HG03378 (cell line): ENCODE data around the gene DOLK.
"Not testable (repeated sequence)": the region's sequence is repeated elsewhere in the genome, so short reads cannot be mapped to it uniquely, and the experiment has no call there.

Experiments used
- ATAC-seq: cut with Tn5 transposase; IDR thresholded peaks from one replicate; pipeline ENCODE4 v1.9.1; 2021; ENCODE audit warnings: mild to moderate bottlenecking, moderate library complexity; ENCODE audit not compliant: unreplicated experiment

Gene DOLK

DNA sequence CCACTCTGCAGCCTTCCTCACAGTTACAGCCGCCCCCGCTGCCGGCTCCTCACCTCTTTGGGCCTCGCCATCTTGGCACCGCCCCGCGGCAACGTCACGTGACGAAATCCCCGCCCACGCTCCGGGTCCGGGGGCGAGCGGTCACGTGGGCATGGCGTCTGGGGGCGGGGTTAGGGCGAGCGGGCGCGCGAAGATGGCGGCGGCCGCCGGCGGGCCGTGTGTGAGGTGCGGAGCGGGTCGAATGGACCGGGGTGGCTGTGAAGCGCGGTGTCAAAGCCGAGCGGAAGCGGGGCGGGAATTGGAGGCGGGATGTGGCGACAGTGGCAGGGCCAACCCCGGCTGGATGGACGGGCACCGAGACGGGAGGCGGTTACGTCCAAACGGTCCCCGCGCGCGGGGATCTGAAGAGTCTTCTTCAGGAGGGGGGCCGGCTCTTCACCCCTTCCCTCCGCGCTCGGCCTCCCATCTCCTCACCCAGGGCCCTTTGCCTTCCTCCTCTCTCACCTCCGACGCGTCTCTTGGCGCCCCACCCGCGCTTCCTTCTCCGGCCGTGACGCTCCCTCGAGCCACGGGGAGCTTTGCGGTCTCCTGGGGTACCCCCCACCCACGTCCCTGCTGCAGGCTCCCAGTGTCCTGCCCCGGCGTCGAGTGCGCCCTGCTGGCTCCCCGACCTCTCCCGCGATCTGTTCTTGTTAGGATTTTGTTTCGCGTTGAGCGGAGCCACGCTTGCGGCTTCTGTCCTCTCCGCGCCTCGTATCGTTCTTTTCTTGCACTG is at the start of gene DOLK, which contains the start of gene NUP188:
Gene DOLK (minus strand): TSS at position 77 of the 775 bp plus-strand sequence. CDS start 300 bp downstream, outside the sequence.
Gene NUP188 (plus strand): TSS at position 173 of the 775 bp plus-strand sequence. CDS start 21 bp downstream, at position 194.
- peak; percentile 61 for ATAC-seq

DNA sequence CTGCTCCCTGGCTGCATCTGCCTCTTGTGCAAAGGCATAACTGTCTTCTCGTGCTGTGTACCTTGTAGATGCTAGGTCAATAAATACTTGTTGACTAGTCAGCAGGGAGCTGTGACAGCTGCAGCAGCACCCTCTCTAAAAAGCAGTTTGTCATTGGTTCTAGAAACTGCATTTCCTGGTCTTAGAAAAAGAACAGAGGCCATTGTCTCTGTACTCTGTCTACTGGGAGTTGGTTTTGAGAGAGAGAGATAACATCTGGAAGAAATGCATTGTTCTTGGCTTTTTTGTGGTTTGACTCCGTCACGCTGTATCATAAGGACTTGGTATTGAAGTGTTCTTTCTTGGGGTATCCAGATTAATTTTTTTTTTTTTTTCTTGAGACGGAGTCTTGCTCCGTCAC is 48.4 kb upstream of the DOLK start:
- ATAC-seq, result no peak

DNA sequence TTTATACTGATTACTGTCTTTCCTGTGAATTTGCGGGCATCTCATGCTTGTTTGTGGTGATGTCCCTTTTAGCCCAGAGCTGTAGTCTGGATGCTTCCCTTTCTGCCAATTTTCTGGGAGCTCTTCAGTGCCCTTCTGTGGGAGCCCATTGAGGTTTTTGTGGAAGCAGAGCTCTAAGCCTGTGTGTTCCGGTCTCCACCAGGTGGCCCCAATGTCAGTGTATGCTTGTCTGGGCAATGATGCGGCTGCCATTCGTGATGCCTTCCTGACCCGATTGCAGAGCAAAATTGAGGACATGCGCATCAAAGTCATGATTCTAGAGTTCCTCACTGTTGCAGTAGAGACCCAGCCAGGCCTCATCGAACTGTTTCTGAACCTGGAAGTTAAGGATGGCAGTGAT is 45.6 kb upstream of the DOLK start:
- no peak for ATAC-seq

DNA sequence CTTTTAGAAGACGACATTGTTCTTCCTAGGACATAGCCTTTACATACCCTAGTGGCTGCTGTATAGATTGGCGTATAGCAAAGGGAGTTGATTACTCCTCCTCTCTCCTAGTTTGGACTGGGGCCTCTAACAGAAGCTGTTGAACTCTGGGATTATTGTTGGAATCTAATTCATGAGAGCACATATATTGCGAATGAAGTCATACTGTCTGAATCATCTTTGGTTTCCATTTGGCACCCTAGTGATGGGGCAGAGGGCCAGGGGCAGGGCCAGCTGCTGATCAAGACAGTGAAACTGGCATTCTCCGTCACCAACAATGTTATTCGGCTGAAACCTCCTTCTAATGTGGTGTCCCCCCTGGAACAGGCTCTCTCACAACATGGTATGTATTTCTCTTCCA is 40.4 kb upstream of the DOLK start:
- ATAC-seq, result no peak

DNA sequence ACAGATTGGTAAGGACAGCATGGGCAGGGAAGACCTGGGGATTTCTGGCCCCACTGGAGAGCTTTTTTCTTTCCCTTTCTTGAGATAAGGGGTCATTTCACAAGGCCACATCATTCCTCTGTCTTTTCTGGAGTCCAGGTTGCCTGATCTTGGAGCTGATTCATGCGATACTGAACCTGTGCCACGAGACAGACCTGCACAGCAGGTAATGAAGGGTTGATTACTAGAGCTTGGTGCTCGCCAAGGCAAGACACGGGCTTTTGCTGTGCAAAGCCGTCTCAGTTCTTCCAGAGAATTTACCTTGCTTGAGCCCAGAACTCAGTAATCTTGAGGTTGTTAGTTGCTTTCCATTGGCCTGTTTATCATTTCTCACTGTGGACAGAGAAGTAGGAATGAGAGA is 39.3 kb upstream of the DOLK start:
- no peak for ATAC-seq

DNA sequence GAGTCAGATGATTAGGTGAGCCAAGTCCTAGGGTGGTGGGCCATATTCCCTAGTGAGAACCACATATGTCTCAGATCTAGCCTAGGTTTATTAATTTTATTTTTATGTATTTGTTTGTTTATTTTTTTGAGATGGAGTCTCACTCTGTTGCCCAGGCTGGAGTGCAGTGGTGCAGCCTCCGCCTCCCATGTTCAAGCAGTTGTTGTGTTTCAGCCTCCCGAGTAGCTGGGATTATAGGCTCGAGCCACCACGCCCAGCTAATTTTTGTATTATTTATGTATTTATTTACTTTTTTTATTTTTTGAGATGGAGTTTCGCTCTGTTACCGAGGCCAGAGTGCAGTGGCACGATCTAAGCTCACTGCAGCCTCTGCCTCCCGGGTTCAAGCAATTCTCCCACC is 36.1 kb upstream of the DOLK start:
- ATAC-seq, result no peak

DNA sequence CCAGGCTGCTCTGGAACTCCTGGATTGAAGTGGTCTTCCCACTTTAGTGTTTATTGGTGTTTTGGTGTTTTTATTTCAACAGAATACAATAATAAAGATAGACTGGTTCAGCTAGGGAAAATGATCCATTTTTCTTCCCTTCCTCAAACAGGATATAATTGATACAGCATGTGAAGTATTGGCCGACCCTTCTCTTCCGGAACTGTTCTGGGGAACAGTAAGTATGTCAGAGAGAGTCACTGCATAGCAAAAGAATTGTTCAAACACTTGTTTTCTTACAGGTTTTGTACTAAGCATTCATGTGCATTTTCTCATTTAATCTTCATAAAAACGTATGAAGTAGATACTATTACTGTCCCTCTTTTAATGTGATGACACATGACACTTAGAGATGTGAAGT is 31.7 kb upstream of the DOLK start:
- ATAC-seq, result no peak

DNA sequence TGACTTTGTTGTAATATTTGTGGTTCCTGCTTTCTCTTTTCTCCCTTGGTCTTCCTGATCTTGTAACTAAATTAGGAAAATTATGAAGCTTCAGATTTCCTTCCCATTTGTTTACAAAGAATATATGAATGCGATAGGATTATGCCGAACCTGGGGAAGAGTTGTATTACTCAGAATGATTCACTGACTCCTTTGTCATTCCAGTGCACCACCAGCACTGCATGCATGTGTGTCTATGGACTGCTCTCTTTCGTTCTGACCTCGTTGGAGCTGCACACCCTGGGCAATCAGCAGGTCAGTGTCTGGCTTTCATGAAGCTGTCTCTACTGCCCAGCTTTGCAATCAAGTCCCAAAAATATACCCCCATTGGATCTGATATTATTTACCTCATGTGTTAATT is 25.6 kb upstream of the DOLK start:
- ATAC-seq, result no peak

DNA sequence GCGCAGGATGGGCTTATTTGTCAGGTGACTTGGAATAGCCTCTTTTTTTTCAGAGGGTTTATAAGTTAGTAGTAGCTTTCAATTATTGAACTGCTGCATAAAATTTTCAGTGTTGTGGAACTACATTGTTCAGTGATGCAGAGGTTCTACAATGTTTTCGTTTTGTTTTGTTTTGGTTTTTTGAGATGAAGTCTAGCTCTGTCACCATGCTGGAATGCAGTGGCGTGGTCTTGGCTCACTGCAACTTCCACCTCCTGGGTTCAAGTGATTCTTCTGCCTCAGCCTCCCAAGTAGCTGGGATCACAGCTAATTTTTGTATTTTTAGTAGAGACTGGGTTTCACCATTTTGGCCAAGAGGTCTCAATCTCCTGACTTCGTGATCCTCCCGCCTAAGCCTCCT is 22.1 kb upstream of the DOLK start:
- ATAC-seq, result no peak

DNA sequence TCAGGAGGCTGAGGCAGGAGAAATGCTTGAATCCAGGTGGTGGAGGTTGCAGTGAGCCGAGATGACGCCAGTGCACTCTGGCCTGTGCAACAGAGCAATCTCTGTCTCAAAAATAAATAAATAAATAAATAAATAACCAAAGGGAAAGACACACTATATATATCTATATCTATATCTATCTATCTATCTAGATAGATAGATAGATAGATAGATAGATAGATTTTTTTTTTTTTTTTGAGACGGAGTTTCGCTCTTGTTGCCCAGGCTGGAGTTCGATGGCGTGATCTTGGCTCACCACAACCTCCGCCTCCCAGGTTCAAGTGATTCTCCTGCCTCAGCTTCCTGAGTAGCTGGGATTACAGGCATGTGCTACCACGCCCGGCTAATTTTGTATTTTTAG is 14.0 kb upstream of the DOLK start:
- not testable (repeated sequence) for ATAC-seq

DNA sequence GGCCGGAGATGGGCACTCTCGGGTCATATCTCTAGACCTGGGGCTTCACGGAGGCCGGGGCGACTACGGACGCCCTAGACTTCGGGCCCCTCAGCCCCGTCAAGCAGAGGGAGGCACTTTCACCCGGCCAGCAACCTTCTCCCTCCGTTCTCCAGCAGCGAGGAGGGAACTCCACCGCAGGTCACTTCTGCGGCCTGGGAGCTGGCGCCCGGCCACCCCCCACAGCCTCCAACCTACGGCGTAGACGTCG is 201 bp downstream of the DOLK start:
- peak; percentile 31 for ATAC-seq

DNA sequence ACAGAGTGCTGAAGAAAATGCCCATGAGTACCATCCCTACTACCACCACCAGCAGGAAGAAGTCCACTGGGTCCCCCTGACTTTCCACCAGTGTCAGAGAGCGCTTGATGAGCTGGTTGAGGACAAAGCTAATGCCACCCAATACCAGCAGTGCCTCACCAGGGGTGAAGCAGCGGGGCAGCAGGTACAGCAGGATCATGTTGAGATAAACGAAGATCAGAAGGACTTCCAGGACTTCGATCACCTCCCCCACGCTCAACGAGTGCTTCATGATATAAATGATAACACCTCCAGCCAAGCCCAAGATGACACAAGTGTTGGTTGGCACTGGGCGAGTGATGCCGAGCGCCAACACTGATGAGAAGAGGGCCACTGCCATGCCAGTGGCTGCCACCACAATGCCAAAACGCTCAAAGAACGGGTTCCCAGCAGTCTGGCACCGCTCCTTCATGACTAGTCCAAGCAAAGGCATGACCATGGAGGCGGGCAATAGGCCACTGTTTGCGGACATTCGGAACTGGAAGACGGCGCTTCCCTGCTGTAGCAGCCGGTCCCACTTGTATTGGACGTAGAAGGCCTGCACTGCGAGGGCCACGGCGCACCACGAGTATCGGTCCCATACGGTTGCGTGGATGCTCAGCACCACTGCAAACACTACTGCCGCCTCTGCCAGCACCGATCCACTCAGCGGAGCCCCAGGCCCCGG is 679 bp downstream of the DOLK start:
- no peak for ATAC-seq

DNA sequence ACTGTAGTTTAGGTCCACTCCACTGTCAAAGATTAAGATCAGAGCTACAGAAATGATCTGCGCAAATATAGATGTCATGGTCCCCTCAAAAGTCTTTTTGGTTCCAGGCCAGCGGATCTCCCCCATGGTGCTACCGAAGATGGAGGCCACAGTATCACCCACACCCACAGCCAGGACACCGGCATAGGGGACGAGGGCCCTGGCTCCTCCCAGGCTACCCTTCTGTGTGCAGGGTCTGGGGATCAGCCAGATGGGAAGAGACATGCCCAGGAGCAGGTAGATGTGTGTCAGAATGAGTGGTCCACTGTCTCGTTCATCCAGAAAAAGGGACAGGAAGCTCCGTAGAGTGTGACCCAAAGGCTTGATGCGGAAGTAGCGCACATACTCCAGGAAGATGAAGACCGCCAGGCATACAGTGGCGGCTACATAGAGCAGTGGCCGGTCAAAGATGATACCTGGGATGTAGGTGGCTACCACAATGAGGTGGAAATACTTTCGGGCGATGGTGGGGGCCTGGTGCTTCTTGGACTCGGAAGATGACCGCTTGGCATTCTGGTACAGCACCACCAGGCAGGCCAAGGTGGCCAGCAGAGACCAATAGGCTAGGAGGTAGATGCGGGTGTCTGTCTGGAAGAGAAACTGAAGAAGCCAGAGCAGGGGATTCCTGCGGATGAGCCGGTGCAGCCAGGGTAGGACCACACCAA is 1.5 kb downstream of the DOLK start:
- no peak for ATAC-seq

DNA sequence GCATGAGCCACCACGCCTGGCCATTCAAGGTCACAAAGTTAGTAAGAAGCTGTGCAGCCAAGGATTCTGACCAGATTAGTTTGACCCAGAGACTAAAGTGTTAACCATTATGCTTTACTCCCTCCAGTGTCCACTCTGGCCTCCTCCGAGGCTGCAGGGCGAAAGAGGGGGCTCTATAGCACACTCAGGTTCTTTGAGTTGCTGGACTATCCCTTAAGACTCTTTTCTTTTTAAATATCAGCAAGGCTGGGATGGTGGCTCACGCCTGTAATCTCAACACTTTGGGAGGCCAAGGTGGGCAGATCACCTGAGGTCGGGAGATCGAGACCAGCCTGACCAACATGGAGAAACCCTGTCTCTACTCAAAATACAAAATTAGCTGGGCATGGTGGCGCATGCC is 2.4 kb downstream of the DOLK start:
- not testable (repeated sequence) for ATAC-seq

DNA sequence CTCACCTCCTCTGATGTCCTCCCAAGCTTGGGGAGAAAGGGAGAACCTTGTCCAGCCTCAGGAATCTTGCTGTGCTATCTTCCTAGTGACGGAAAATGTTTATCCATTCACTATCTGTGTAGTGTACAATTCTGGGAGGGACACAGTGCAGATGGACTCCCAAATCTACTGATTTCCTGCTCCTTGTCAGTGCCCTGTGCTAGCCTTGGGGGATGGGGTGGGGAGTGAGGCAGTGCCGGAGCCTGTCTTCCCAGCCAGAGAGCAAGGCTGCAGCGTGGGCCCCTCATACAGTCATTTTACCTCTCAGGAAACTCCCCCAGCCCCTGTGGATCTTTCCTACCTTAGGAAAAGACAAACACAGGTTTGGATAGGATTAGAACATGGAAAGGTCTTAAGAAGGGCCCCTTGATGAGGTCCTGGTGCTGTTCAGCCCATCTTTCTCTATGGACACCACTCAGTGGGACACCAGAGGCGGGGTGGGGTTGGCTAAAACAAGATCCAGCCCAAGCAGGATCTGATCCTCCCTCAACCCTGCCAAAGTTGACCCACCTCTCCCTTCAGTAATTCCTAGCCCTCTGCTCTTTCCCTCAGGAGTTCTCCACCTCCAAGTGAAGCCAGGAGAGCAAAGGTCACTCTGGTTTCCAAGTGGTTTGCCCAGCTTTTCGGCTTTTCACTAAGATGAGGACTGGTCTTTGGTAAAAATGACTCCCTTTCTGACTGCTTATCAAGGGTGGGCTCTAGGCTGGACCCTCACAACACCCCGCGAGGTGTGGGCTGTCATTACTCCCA is 3.4 kb downstream of the DOLK start:
- ATAC-seq, result no peak

DNA sequence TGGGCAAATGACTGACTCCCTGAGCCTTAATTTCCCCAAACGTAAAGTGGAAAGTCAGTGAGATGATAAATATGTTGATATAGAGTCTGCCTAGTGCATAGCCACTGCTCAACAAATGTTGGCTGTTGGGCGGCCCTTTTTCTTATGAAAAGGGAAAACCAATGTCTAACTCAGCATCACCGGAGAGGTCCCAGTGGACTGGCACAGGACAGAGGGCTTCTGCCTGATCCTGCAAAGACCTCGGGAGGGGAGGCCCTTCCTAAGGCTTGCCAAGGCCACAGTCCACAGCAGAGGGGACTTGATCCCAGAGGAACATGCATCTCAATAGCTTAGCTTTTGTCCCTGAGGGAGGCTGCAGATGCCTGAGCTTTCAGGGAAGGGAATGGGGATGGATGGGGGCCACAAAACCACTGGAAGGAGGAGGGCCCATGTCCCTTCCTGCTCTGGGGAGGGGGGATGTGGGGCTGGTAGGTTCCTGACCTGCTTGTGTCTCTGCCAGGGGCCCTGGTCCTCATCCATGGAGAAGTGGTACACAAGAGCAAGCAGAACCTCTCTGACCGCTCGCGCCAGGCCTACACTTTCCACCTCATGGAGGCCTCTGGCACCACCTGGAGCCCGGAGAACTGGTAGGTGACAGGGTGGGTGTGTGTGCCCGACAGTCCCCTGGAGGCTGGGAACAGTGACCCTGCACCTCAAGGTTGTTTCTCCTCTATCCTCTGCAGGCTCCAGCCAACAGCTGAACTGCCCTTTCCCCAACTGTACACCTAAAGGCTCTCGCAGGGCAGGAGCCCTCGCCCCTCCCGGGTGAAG is 6.3 kb downstream of the DOLK start:
- ATAC-seq, result no peak

DNA sequence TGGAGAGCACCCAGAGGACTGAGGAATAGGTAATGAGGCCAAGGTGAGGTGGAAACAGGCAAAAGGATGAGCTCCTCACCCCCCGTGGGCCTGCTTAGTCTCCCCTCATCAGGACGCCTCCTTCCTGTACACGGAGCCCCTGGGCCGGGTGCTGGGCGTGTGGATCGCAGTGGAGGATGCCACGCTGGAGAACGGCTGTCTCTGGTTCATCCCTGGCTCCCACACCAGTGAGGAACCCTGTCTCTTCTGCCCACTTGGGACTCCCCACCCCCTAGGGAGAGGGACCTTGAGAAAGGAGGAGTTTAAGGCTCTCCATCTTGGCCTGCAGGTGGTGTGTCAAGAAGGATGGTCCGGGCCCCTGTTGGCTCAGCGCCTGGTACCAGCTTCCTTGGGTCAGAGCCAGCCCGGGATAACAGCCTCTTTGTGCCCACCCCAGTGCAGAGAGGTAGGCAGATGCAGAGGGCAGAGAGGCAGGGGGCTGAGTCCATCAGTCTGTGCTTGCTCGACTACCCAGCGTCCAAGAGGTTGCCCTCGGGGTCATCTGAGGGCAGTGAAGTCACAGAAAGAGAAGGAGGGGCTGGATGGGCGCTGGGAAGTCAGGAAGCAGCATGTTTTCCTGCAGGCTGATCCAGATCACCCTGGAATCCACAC is 7.0 kb downstream of the DOLK start:
- no peak for ATAC-seq

DNA sequence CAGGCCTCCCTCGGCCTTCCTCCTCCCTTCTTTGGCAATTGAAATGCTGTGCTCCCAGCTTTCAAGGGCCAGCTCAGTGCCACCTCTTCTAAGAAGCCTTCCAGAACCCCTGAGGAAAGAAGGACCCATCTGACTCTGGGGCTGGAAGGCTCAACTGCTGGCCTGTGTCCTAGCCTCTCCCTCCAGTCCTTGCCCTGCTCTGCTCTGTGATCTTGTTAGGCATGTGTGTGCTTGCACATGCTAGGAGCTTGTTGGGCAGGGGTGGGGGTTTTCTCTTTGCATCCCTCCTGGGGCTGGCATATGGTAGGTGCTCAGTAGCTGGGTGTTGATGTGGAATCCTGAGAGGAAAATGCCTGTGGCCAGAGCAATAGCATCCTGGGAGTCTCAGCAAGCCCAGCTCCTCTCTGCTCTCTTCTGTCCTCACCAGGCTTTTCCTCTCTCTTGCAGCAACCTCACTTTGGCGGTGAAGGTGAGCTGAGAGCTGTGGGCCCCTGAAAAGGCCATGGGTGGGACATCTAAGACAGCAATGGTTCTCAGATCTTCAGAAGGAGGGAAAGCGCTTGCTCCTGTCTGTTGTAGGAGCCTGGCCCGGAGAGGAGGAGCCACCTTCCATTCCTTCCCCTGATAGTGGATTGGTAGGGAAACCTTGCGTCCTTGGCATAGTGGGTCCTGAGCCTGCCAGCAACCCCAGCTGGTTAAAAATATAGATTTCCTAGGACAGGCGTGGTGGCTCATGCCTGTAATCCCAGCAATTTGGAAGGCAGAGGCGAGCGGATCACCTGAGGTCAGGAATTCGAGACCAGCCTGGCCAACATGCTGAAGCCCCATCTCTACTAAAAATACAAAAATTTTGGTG is 9.9 kb downstream of the DOLK start:
- ATAC-seq, result no peak
